K562 (cell line): Measurements from ENCODE around the gene TIFAB. TPM values are rescaled to one million over a fixed set of nuclear protein-coding genes. Genes with fewer than 3 reads are reported as not detected.

Experiments
- CBFA2T2 ChIP-seq: fragments of 450-650 bp; conservative IDR thresholded peaks from 2 replicates; pipeline ENCODE4 v1.6.1; 2017; ENCODE audit warnings: mild to moderate bottlenecking
- CC2D1A ChIP-seq: fragments of 450-650 bp; IDR thresholded peaks from 2 replicates; pipeline ENCODE4 v1.6.1; 2017; ENCODE audit warnings: mild to moderate bottlenecking
- CHCHD3 ChIP-seq: fragments of 250-450 bp; sonication (Bioruptor Pico); IDR thresholded peaks from 2 replicates; pipeline ENCODE4 v2.1.2; 2022; ENCODE audit warnings: mild to moderate bottlenecking
- GATAD2A ChIP-seq: fragments of 450-650 bp; IDR thresholded peaks from 2 replicates; pipeline ENCODE4 v1.6.1; 2017
- JUNB ChIP-seq: fragments of 450-650 bp; formaldehyde crosslinking; conservative IDR thresholded peaks from 2 replicates; pipeline ENCODE4 v1.4.0; 2020; ENCODE audit warnings: mild to moderate bottlenecking
- JUND ChIP-seq, 2 experiments: IDR thresholded peaks; 2 replicates in 1 of 2; 3 replicates in 1 of 2; pipeline ENCODE4 v1.6.1; 2011; ENCODE audit warnings: borderline replicate concordance in 2 of 2, low read depth in 2 of 2, low read length in 2 of 2, improper control_type of control experiment in 1 of 2, missing biosample characterization in 1 of 2, missing genetic modification characterization in 1 of 2, missing genetic modification reagents in 1 of 2
- KLF6 ChIP-seq: fragments of 250-450 bp; sonication (Bioruptor Pico); IDR thresholded peaks from 2 replicates; pipeline ENCODE4 v1.4.0; 2020; ENCODE audit warnings: mild to moderate bottlenecking, moderate library complexity, borderline replicate concordance
- NFATC3 ChIP-seq: fragments of 450-650 bp; IDR thresholded peaks from 2 replicates; pipeline ENCODE4 v1.6.1; 2017; ENCODE audit warnings: mild to moderate bottlenecking
- PRMT5 ChIP-seq: sonication (generic); formaldehyde crosslinking; IDR thresholded peaks from 2 replicates; pipeline ENCODE4 v1.5.0; 2020; ENCODE audit warnings: missing genetic modification reagents
- SAFB ChIP-seq: fragments of 200-400 bp; formaldehyde crosslinking; IDR thresholded peaks from 2 replicates; pipeline ENCODE4 v1.6.1; 2017; ENCODE audit warnings: low read depth, low read length, borderline replicate concordance
- SNRNP70 ChIP-seq: fragments of 200-400 bp; formaldehyde crosslinking; optimal IDR thresholded peaks from 2 replicates; pipeline ENCODE3; 2017; ENCODE audit warnings: low read depth, low read length
- STAG1 ChIP-seq: sonication (generic); formaldehyde crosslinking; IDR thresholded peaks from 2 replicates; pipeline ENCODE4 v1.5.0; 2020; ENCODE audit warnings: missing genetic modification reagents, borderline replicate concordance
- TEAD4 ChIP-seq, 2 experiments: sonication (generic) in 1 of 2; formaldehyde crosslinking in 1 of 2; IDR thresholded peaks; 2 replicates each; pipeline versions ENCODE4 v1.6.1 to v1.8.0; 2012 to 2022; ENCODE audit warnings: borderline replicate concordance in 1 of 2, inconsistent platforms in 1 of 2, low read length in 1 of 2, mild to moderate bottlenecking in 1 of 2, missing genetic modification reagents in 1 of 2
- ZNF445 ChIP-seq: fragments of 250-450 bp; sonication (Bioruptor Pico); IDR thresholded peaks from 2 replicates; pipeline ENCODE4 v1.4.0; 2020; ENCODE audit warnings: low read depth, mild to moderate bottlenecking, moderate library complexity
- polyA plus RNA-seq, 8 experiments: library from polyadenylated mRNA; depleted of rRNA in 4 of 8; stranded (reverse) in 5 of 8; unstranded in 3 of 8; fragments of >200 nt; fragmentation: Nextera tagmentation in 2 of 8; fragmentation: Illumina TruSeq in 1 of 8; extraction: Ambion mirVana in 2 of 8; extraction: Trizol in 1 of 8; gene quantifications; 2 replicates each; pipeline versions ENCODE4 v1.2.1 to v1.2.3, GENCODE V29; 2011 to 2014; ENCODE audit warnings: inconsistent platforms in 1 of 8, missing spikeins in 1 of 8
- total RNA-seq, 7 experiments: library from RNA; depleted of rRNA in 6 of 7; stranded (reverse); fragments of >200 nt in 6 of 7; fragmentation: Illumina TruSeq in 2 of 7; extraction: Trizol in 2 of 7; gene quantifications; 2 replicates each; pipeline versions ENCODE4 v1.2.1 to v1.2.3, GENCODE V29; 2011 to 2021; ENCODE audit warnings: low replicate concordance in 1 of 7
- TF ChIP-seq, protein P1 (sequence below): fragments of 250-450 bp; sonication (Bioruptor Pico); IDR thresholded peaks from 2 replicates; pipeline ENCODE4 v1.6.1; 2021; ENCODE audit warnings: mild to moderate bottlenecking
- TF ChIP-seq, protein P2 (sequence below): fragments of 250-450 bp; sonication (Bioruptor Pico); IDR thresholded peaks from 2 replicates; pipeline ENCODE4 v1.9.0; 2021; ENCODE audit warnings: mild to moderate bottlenecking, inconsistent platforms
- TF ChIP-seq, protein P3 (sequence below): sonication (generic); formaldehyde crosslinking; IDR thresholded peaks from 2 replicates; pipeline ENCODE4 v1.8.0; 2022; ENCODE audit warnings: missing genetic modification reagents, mild to moderate bottlenecking, moderate library complexity, borderline replicate concordance
- TF ChIP-seq, protein P4 (sequence below): fragments of 450-650 bp; IDR thresholded peaks from 2 replicates; pipeline ENCODE4 v1.6.1; 2017; ENCODE audit warnings: antibody characterized with exemption, mild to moderate bottlenecking
- TF ChIP-seq, protein P5 (sequence below): fragments of 450-650 bp; IDR thresholded peaks from 2 replicates; pipeline ENCODE4 v1.6.1; 2016

The TIFAB gene
- total and polyA plus RNA-seq, 9 of the 15 experiments (the other 6 are each of a cell fraction or from before 2014, with no cell fraction given) = not detected

DNA sequence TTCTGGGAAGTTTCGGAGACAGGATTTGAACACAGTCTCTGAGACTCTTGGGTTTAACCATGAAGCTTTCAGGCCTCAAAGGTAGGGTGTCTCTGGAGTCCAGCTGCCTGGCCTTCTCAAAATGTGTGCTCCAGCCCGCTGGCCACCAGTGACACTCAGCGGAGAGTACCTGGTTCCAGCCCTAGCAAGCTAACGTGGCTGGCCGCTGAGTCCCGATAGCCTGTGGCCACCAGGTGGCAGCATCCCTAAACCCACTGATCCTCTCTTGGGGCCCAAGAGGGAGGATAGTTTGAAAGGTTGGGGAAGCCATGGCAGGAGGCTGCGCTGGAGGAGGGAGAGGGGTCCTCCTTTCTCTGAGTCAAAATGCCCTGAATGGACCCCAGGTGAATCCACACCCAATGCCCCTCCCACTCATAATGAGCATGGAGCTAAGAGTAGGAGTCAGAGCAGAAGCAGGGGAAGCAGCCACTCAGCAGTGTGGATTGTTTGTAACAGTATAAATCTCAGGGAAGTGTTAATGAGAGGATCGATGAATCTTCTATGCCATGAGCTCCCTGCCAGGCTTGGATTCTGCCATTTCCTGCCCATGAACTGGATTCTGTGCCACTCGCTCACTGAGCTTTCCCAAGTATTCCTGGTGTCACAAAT lies 5.4 kb upstream of the TIFAB start (continued):
- TF ChIP-seq STAG1 (no peak), CC2D1A (no peak), SNRNP70 (no peak), PRMT5 (CRISPR knock-in tag) (no peak), CHCHD3 (CRISPR knock-in tag) (no peak), JUND (IDR thresholded peaks at IDR 0.05; ENCODE audit: borderline replicate concordance, low read depth, low read length) (0 out of 2 replicates have a peak, but pooled peaks have one; percentile 33), JUND (tag; IDR thresholded peaks at IDR 0.05; ENCODE audit: borderline replicate concordance, low read depth, low read length) (peak; percentile 32; the same call in 1 of the 3 replicates), CBFA2T2 (no peak), GATAD2A (no peak), ZNF445 (CRISPR knock-in tag) (no peak), NFATC3 (no peak), SAFB (no peak), KLF6 (no peak), JUNB (CRISPR knock-in tag) (no peak), TEAD4 (IDR thresholded peaks at IDR 0.05; ENCODE audit: low read length) (no peak), TEAD4 (CRISPR knock-in tag; IDR thresholded peaks at IDR 0.05; ENCODE audit: borderline replicate concordance) (no peak)
- TF ChIP-seq, protein P1, sequence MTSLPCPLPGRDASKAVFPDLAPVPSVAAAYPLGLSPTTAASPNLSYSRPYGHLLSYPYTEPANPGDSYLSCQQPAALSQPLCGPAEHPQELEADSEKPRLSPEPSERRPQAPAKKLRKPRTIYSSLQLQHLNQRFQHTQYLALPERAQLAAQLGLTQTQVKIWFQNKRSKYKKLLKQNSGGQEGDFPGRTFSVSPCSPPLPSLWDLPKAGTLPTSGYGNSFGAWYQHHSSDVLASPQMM (CRISPR knock-in tag) = no peak
- TF ChIP-seq, protein P2, sequence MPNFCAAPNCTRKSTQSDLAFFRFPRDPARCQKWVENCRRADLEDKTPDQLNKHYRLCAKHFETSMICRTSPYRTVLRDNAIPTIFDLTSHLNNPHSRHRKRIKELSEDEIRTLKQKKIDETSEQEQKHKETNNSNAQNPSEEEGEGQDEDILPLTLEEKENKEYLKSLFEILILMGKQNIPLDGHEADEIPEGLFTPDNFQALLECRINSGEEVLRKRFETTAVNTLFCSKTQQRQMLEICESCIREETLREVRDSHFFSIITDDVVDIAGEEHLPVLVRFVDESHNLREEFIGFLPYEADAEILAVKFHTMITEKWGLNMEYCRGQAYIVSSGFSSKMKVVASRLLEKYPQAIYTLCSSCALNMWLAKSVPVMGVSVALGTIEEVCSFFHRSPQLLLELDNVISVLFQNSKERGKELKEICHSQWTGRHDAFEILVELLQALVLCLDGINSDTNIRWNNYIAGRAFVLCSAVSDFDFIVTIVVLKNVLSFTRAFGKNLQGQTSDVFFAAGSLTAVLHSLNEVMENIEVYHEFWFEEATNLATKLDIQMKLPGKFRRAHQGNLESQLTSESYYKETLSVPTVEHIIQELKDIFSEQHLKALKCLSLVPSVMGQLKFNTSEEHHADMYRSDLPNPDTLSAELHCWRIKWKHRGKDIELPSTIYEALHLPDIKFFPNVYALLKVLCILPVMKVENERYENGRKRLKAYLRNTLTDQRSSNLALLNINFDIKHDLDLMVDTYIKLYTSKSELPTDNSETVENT (CRISPR knock-in tag) = no peak
- TF ChIP-seq, protein P3, sequence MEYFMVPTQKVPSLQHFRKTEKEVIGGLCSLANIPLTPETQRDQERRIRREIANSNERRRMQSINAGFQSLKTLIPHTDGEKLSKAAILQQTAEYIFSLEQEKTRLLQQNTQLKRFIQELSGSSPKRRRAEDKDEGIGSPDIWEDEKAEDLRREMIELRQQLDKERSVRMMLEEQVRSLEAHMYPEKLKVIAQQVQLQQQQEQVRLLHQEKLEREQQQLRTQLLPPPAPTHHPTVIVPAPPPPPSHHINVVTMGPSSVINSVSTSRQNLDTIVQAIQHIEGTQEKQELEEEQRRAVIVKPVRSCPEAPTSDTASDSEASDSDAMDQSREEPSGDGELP = peak; percentile 66; the same call in 1 of the 2 replicates
- TF ChIP-seq, protein P4, sequence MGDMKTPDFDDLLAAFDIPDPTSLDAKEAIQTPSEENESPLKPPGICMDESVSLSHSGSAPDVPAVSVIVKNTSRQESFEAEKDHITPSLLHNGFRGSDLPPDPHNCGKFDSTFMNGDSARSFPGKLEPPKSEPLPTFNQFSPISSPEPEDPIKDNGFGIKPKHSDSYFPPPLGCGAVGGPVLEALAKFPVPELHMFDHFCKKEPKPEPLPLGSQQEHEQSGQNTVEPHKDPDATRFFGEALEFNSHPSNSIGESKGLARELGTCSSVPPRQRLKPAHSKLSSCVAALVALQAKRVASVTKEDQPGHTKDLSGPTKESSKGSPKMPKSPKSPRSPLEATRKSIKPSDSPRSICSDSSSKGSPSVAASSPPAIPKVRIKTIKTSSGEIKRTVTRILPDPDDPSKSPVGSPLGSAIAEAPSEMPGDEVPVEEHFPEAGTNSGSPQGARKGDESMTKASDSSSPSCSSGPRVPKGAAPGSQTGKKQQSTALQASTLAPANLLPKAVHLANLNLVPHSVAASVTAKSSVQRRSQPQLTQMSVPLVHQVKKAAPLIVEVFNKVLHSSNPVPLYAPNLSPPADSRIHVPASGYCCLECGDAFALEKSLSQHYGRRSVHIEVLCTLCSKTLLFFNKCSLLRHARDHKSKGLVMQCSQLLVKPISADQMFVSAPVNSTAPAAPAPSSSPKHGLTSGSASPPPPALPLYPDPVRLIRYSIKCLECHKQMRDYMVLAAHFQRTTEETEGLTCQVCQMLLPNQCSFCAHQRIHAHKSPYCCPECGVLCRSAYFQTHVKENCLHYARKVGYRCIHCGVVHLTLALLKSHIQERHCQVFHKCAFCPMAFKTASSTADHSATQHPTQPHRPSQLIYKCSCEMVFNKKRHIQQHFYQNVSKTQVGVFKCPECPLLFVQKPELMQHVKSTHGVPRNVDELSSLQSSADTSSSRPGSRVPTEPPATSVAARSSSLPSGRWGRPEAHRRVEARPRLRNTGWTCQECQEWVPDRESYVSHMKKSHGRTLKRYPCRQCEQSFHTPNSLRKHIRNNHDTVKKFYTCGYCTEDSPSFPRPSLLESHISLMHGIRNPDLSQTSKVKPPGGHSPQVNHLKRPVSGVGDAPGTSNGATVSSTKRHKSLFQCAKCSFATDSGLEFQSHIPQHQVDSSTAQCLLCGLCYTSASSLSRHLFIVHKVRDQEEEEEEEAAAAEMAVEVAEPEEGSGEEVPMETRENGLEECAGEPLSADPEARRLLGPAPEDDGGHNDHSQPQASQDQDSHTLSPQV = peak; percentile 36; the same call in 1 of the 2 replicates
- TF ChIP-seq, protein P5, sequence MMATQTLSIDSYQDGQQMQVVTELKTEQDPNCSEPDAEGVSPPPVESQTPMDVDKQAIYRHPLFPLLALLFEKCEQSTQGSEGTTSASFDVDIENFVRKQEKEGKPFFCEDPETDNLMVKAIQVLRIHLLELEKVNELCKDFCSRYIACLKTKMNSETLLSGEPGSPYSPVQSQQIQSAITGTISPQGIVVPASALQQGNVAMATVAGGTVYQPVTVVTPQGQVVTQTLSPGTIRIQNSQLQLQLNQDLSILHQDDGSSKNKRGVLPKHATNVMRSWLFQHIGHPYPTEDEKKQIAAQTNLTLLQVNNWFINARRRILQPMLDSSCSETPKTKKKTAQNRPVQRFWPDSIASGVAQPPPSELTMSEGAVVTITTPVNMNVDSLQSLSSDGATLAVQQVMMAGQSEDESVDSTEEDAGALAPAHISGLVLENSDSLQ = no peak
